AML-193 (cell line): ENCODE results near the gene RTTN.
"Not testable (repeated sequence)": the region's sequence is repeated elsewhere in the genome, so short reads cannot be mapped to it uniquely, and the experiment has no call there.

ENCODE experiments used
- DNase-seq, 2 experiments: peaks; one replicate each; lab custom pipeline; 2025; lab: John Stamatoyannopoulos, UW

Gene RTTN

GRCh38 chr18:69978732-69979715 is 226.5 kb downstream of the RTTN start:
- no peak for DNase-seq

- not testable (repeated sequence) for DNase-seq
Observed at GRCh38 chr18:69975294-69975693, 230.2 kb downstream of the RTTN start.

- DNase-seq = no peak
Observed at GRCh38 chr18:69974365-69974764, 231.1 kb downstream of the RTTN start.

GRCh38 chr18:69969491-69969890 is 236.0 kb downstream of the RTTN start:
- DNase-seq = no peak

GRCh38 chr18:69968039-69968438 is 237.4 kb downstream of the RTTN start:
- DNase-seq = no peak

- no peak for DNase-seq
Observed at GRCh38 chr18:69963196-69963595, 242.3 kb downstream of the RTTN start.

GRCh38 chr18:69961718-69962117 is 243.8 kb downstream of the RTTN start:
- DNase-seq = no peak

GRCh38 chr18:69958422-69958821 is 247.1 kb downstream of the RTTN start:
- no peak for DNase-seq

- DNase-seq = no peak
Observed at GRCh38 chr18:69957747-69958146, 247.7 kb downstream of the RTTN start.

GRCh38 chr18:69956665-69957620 is 248.5 kb downstream of the RTTN start:
- no peak for DNase-seq

- no peak for DNase-seq
Observed at GRCh38 chr18:69956057-69956456, 249.4 kb downstream of the RTTN start.

- DNase-seq = no peak
Observed at GRCh38 chr18:69954719-69955480, 250.6 kb downstream of the RTTN start.

GRCh38 chr18:69953191-69953590 is 252.3 kb downstream of the RTTN start:
- DNase-seq = no peak
